ENCODE results near the gene ZFHX2. TPM values are rescaled to one million over a fixed set of nuclear protein-coding genes. Genes with fewer than 3 reads are reported as not detected.

The ZFHX2 gene
- total and polyA plus RNA-seq, 3 donors from 2014 or later: 9.2 to 34.3 (median 21.2) TPM

DNA sequence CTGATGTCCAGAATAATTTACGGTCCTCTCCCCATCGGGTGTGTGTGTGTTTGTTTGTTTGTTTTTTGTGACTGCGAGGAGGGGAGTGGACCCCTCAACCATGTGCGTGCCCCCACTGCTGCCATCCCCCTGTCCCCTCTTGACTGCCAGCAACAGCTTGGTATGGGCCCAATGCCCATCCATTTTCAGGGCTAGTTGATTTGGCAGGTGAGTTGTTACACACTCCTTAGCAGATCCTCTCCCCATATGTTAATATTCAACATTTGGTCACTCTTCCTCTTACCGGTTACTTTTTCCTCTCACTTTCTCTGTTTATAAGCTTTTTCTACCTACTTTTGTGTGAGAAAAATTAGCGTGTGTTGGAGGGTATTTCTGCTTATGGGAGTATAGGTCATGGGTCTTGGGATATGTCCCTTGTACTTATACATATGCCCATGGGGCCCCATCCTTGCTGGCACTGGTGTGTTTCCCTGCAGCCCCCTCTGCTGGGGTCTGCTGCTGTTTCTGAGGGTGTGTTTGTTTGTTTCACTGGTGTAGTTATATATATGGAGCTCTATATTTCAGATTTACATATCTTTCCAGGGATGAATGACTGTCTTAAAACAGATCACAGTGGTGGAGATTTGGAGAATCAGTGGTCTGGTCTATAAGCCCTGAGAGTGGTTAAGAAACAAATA, 33.8 kb downstream of the ZFHX2 start:
- no peak overlapping the region for H3K4me3 ChIP-seq
- no peaks in the 10 kb centered on the region for H3K36me3 ChIP-seq (ENCODE audit: low read depth, missing control alignments)
- 74 to 79% methylated on average over 6 of the region's 6 CpGs for WGBS, 2 donors
- H3K9me3 ChIP-seq: no peaks in the 10 kb centered on the region
- no peaks in the 10 kb centered on the region for H3K27me3 ChIP-seq
- H3K27ac ChIP-seq: no peak overlapping the region
- no peak for DNase-seq
- intact Hi-C loops (cut with DNase I; ENCODE audit: low total_unique reads): no loop called here
- TF ChIP-seq, protein P1, sequence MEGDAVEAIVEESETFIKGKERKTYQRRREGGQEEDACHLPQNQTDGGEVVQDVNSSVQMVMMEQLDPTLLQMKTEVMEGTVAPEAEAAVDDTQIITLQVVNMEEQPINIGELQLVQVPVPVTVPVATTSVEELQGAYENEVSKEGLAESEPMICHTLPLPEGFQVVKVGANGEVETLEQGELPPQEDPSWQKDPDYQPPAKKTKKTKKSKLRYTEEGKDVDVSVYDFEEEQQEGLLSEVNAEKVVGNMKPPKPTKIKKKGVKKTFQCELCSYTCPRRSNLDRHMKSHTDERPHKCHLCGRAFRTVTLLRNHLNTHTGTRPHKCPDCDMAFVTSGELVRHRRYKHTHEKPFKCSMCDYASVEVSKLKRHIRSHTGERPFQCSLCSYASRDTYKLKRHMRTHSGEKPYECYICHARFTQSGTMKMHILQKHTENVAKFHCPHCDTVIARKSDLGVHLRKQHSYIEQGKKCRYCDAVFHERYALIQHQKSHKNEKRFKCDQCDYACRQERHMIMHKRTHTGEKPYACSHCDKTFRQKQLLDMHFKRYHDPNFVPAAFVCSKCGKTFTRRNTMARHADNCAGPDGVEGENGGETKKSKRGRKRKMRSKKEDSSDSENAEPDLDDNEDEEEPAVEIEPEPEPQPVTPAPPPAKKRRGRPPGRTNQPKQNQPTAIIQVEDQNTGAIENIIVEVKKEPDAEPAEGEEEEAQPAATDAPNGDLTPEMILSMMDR (IDR thresholded peaks at IDR 0.05): no peak
- no peak for TF ChIP-seq POLR2A (IDR thresholded peaks at IDR 0.05)
- no peaks in the 10 kb centered on the region for H3K4me1 ChIP-seq

DNA sequence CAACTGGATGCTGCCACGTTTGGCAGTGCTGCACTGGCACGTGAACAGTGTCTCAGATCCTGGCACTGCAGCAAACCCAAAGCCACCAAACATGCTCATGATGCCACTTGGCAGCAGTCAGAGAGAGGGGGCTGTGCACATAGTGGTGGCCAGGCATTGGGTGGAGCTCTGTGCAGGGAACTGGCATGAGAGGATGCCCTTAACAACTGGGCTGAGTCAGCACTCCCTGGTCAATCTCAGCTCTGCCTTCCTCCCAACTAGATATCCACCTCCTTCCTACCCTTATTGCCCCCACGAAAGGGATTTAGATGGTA, 37.0 kb downstream of the ZFHX2 start:
- H3K9me3 ChIP-seq: no peaks in the 10 kb centered on the region
- no peak for DNase-seq
- intact Hi-C loops (cut with DNase I; ENCODE audit: low total_unique reads): no loop called here
- no peaks in the 10 kb centered on the region for H3K4me1 ChIP-seq
- no peak overlapping the region for H3K27ac ChIP-seq
- H3K4me3 ChIP-seq: no peak overlapping the region
- no peaks in the 10 kb centered on the region for H3K27me3 ChIP-seq
- TF ChIP-seq, protein P1 (IDR thresholded peaks at IDR 0.05): no peak
- TF ChIP-seq POLR2A (IDR thresholded peaks at IDR 0.05): no peak
- 91 to 97% methylated on average over 3 of the region's 3 CpGs for WGBS, 2 donors
- H3K36me3 ChIP-seq (ENCODE audit: low read depth, missing control alignments): no peaks in the 10 kb centered on the region

DNA sequence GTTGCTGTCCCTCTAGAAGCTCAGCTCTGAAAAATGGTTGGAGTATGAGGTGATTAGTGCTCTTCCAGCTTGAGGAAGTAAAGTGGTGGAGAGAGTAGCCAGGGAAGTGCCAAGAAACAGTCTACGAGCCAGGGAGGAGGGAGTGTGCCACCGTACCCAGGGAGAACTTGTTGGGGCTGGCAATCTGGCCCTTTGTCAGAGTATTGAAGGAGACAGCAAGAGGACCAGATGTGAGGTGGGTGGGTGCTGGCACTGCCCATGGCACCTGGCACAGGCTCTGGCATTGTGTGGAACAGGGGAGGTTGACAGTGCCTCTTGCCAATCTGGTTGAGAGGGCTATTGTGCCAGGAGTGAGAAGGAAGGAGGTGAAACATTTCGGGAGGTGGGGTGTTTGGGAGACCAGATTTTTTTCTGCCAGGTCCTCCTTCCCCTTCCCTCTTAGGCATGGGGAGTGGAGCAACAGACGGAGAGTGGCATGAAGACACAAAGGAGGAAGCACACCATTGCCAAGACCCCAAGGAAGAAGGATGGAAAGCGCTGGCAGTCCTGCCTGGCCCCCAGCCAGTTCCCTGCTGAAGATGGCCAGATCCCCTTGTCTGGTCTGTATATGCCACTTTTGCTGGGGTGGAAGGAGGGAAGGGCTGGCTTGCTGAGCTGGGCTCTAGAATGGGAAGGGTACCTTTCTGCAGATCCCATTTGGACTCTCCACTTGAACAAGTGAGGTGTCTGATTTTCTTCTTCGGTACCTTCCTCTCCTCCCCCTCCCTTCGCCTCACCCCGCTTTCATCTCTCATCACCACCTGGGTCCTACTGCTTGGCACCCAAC, 37.5 kb downstream of the ZFHX2 start:
- no peaks in the 10 kb centered on the region for H3K27me3 ChIP-seq
- DNase-seq: no peak
- H3K27ac ChIP-seq: no peak overlapping the region
- H3K4me3 ChIP-seq: no peak overlapping the region
- intact Hi-C loops (cut with DNase I; ENCODE audit: low total_unique reads): no loop called here
- TF ChIP-seq POLR2A (IDR thresholded peaks at IDR 0.05): no peak
- TF ChIP-seq, protein P1 (IDR thresholded peaks at IDR 0.05): no peak
- no peaks in the 10 kb centered on the region for H3K9me3 ChIP-seq
- H3K4me1 ChIP-seq: no peaks in the 10 kb centered on the region
- H3K36me3 ChIP-seq (ENCODE audit: low read depth, missing control alignments): no peaks in the 10 kb centered on the region
- WGBS, 2 donors: 95% methylated on average over 8 of the region's 8 CpGs

GRCh38 chr14:23513005-23513817, 38.4 kb downstream of the ZFHX2 start:
- H3K27me3 ChIP-seq: no peaks in the 10 kb centered on the region
- no peak overlapping the region for H3K4me3 ChIP-seq
- 91 to 94% methylated on average over 24 to 25 of the region's 25 CpGs for WGBS, 2 donors
- intact Hi-C loops (cut with DNase I; ENCODE audit: low total_unique reads): no loop called here
- no peaks in the 10 kb centered on the region for H3K4me1 ChIP-seq
- no peak overlapping the region for H3K27ac ChIP-seq
- TF ChIP-seq POLR2A (IDR thresholded peaks at IDR 0.05): no peak
- TF ChIP-seq, protein P1 (IDR thresholded peaks at IDR 0.05): no peak
- DNase-seq: no peak
- H3K36me3 ChIP-seq (ENCODE audit: low read depth, missing control alignments): no peaks in the 10 kb centered on the region
- no peaks in the 10 kb centered on the region for H3K9me3 ChIP-seq

Data from testis (tissue), 3 donors.